ENCODE results near the gene KIF13A. TPM values are rescaled to one million over a fixed set of nuclear protein-coding genes. Genes with fewer than 3 reads are reported as not detected.

KIF13A gene
- total and polyA plus RNA-seq, 3 donors from 2014 or later: 20.8 to 28.7 (median 27.7) TPM

- H3K4me1 ChIP-seq: no peaks in the 10 kb centered on the region
- no peaks in the 10 kb centered on the region for H3K9me3 ChIP-seq
- no peak for DNase-seq
- no peak overlapping the region for H3K27ac ChIP-seq
- peaks cover 3% of the 10 kb centered on the region for H3K36me3 ChIP-seq (ENCODE audit: low read depth, missing control alignments)
- TF ChIP-seq CTCF (IDR thresholded peaks at IDR 0.05) (no peak), POLR2A (IDR thresholded peaks at IDR 0.05) (no peak)
- intact Hi-C loops (cut with DNase I; ENCODE audit: low total_unique reads): no loop called here
- H3K4me3 ChIP-seq: no peak overlapping the region
- 67% methylated on average over 4 of the region's 4 CpGs for WGBS, 2 donors
- H3K27me3 ChIP-seq: no peaks in the 10 kb centered on the region
Measured at GRCh38 chr6:17831135-17831534, 156.3 kb downstream of the KIF13A start.

- no peaks in the 10 kb centered on the region for H3K4me1 ChIP-seq
- H3K27me3 ChIP-seq: no peaks in the 10 kb centered on the region
- no peaks in the 10 kb centered on the region for H3K9me3 ChIP-seq
- intact Hi-C loops (cut with DNase I; ENCODE audit: low total_unique reads): no loop called here
- no peak for TF ChIP-seq CTCF (IDR thresholded peaks at IDR 0.05)
- no peak for TF ChIP-seq POLR2A (IDR thresholded peaks at IDR 0.05)
- no peak for DNase-seq
- WGBS, 2 donors: 85 to 96% methylated on average over 3 of the region's 3 CpGs
- H3K36me3 ChIP-seq (ENCODE audit: low read depth, missing control alignments): peaks cover 3% of the 10 kb centered on the region
- no peak overlapping the region for H3K27ac ChIP-seq
- H3K4me3 ChIP-seq: no peak overlapping the region
Measured at GRCh38 chr6:17829905-17830304, 157.5 kb downstream of the KIF13A start.

DNA sequence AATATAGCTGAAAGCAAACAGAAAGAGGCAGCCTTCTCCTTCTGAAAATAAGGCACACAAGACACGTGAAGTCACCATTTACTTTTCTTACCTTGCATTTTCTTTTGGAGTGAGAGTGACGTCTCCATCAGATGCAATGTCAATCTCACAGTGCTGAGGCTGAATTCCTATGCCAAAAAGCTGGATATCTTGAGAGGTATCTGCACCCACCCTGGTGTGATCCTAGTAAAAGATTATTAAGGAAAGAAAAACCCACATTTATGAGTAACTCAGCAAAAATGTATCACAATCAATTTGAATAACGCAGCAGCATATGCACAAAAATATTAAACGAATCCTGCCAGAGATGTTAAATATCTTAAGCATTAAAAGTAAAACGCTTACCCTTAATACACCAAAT, 159.3 kb downstream of the KIF13A start:
- Histone ChIP-seq H3K27ac (no peak overlapping the region), H3K36me3 (ENCODE audit: low read depth, missing control alignments) (peaks cover 3% of the 10 kb centered on the region), H3K9me3 (no peaks in the 10 kb centered on the region), H3K4me3 (no peak overlapping the region), H3K27me3 (no peaks in the 10 kb centered on the region), H3K4me1 (no peaks in the 10 kb centered on the region)
- WGBS, 2 donors: 88 to 95% methylated on average over 5 of the region's 5 CpGs
- intact Hi-C loops (cut with DNase I; ENCODE audit: low total_unique reads): no loop called here
- DNase-seq: no peak
- TF ChIP-seq CTCF (IDR thresholded peaks at IDR 0.05): no peak
- no peak for TF ChIP-seq POLR2A (IDR thresholded peaks at IDR 0.05)

DNA sequence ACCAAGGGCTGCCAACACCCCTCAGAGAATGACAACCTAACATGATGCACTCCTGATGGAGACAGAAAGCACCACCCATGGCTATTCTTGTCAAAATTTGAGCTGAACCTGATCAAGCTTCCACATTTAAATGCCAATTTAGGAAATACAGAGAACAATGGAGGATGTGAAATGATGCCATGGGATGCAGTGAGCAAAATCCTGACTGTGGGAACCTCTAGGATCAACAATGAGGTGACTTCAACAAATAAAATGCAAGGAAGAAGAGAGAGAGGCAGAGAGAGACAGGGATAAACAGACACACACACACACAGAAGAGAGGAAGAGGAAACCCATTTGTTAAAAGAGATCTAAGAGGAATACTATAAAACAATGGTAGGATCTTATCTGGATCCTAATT, 161.1 kb downstream of the KIF13A start:
- H3K36me3 ChIP-seq (ENCODE audit: low read depth, missing control alignments): peaks cover 3% of the 10 kb centered on the region
- H3K27me3 ChIP-seq: no peaks in the 10 kb centered on the region
- no peaks in the 10 kb centered on the region for H3K9me3 ChIP-seq
- no peak overlapping the region for H3K4me3 ChIP-seq
- intact Hi-C loops (cut with DNase I; ENCODE audit: low total_unique reads): no loop called here
- H3K4me1 ChIP-seq: no peaks in the 10 kb centered on the region
- TF ChIP-seq POLR2A (IDR thresholded peaks at IDR 0.05) (no peak), CTCF (IDR thresholded peaks at IDR 0.05) (no peak)
- no peak overlapping the region for H3K27ac ChIP-seq
- DNase-seq: no peak

- Histone ChIP-seq H3K4me3 (no peak overlapping the region), H3K4me1 (no peaks in the 10 kb centered on the region), H3K36me3 (ENCODE audit: low read depth, missing control alignments) (no peaks in the 10 kb centered on the region), H3K27me3 (no peaks in the 10 kb centered on the region), H3K27ac (no peak overlapping the region), H3K9me3 (no peaks in the 10 kb centered on the region)
- WGBS, 2 donors: 93 to 96% methylated on average over 7 of the region's 7 CpGs
- TF ChIP-seq POLR2A (IDR thresholded peaks at IDR 0.05) (no peak), CTCF (IDR thresholded peaks at IDR 0.05) (no peak)
- no peak for DNase-seq
- intact Hi-C loops (cut with DNase I; ENCODE audit: low total_unique reads): no loop called here
Measured at GRCh38 chr6:17820055-17820454, 167.4 kb downstream of the KIF13A start.
